NCI-H226 (cell line): ENCODE results near the gene KLF11.

Experiments used
- DNase-seq: peaks from one replicate; pipeline ENCODE4 v3.0.0-alpha.2; 2015

KLF11 gene

GRCh38 chr2:10045561-10046355, 2.4 kb downstream of the KLF11 start:
- DNase-seq, result no peak

DNA sequence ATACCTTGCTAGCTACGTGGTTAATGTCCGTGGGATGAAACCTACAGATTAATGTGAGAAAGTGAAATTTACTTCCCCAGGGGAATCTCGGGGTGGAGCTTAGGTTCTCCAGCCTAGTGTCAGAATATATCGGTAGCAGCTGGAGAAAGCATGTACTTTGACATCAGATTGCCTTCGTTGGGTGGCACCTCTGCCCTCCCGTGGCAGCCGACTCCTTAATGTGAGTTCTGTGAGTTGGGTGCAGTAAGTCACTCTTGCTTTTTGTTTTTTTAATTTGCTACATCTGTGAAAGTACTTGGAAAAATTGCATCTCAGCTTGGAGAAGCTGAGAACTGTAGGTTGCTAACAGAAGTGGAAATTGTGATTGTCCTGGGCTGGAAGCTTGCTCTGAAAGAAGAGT, 3.6 kb downstream of the KLF11 start:
- no peak for DNase-seq

- no peak for DNase-seq
Observed at GRCh38 chr2:10047616-10048500, 4.5 kb downstream of the KLF11 start.

- DNase-seq, result no peak
Observed at GRCh38 chr2:10048501-10049171, 5.3 kb downstream of the KLF11 start.

DNA sequence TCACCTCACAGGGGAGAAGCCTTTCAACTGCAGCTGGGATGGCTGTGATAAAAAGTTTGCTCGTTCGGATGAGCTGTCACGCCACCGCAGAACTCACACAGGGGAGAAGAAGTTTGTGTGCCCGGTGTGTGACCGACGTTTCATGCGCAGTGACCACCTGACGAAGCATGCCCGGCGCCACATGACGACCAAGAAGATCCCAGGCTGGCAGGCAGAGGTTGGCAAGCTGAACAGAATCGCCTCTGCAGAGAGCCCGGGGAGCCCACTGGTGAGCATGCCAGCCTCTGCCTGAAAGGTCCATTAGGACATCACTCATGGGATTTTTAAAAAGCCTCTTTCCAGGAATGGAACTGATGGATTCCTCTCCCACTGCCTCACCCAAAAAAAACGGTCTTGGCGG, 8.9 kb downstream of the KLF11 start:
- DNase-seq, result no peak

DNA sequence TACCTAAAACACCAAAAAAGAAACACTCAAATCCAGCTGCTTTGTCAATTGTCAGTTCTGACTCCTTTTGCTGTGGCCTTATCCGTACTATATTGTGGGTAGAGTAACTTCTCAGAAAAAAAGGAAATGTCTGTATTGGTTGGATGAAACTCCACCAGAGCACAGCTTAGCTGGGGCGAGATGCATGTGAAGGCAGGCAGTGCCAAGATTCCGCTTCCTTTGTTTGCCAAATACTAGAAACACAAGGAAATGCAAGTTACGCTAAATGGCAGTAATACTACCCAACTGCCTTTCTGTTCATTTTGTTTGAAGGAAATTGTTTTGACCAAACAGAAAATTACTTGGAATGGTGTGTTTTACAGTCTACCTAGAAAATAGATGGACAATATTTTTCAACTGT, 10.0 kb downstream of the KLF11 start:
- DNase-seq, result no peak

GRCh38 chr2:10054424-10054823, 11.1 kb downstream of the KLF11 start:
- no peak for DNase-seq

DNA sequence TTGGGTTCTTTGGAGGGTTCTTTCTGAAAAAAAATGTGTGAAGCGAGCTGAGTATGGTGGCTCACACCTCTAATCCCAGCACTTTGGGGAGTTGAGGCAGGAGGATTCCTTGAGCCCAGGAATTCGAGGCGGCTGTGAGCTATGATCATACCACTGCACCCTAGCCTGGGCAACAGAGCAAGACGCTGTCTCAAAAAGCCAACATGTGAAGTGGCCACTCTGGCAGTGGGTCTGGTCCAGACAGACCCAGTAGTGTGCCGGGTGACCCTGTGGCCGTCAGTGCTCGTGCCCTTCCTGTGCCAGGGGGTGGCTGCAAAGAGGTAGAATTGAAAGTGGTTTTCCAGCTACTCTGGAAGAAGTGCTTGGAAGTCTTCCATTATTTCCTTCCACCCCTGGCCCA, 11.6 kb downstream of the KLF11 start:
- no peak for DNase-seq

DNA sequence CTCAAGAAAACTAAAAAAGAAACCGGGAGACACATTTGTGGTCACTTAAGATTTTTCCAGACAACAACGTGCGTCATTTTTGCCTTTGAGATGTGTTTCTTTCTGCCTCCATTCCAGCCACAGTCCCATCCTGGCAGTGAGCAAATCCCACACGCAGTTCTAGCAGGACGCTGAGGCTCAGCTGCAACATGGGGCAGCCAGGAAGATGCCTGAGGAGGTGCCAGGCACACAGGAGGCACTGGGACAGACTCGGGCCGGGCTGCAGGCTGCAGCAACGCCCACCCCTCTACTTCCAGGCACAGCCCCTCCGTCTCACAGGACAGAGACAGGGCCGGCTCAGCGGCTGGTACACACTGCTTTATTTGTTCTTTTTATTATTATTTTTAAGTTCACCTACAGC, 13.1 kb downstream of the KLF11 start:
- no peak for DNase-seq

- DNase-seq, result peak; percentile 93
Observed at GRCh38 chr2:10057231-10058107, 14.1 kb downstream of the KLF11 start.

DNA sequence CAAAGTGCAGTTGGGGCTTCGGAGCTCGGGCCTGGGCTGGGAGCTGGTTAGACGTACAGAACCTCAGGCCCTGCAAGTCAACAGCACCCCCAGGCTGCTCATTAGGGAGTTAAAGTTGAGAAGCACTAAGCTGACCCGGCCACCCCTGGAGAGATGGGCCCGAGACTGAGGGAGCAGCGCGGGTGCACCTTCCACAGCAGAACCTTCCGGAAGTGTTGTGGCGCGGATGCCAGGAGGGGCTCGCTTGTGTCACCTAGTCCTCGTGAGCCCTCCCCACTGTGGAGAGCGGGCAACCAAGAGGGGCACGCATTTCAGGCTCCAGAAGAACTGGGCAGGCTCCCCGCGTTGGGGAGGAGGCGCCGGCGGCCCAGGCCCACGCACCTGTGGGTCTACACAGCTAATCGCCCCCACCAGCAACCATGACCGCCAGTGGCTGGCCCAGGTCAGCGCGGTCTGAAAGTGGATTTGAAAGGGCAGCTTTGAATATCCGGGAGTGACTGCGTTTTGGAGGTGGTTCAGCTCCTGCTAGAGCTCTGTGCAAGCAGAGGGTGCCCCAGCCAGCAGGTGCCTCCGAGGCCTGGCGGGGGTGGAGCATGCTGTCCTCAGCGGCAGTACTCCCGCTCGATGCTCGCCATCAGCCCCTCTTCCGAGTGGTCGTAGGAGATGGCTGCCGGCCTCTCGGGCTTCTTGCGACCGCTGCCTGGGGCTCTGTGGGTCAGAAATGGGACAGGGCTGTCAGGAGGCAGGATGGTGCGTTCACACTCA, 15.1 kb downstream of the KLF11 start:
- no peak for DNase-seq

- DNase-seq, result no peak
Observed at GRCh38 chr2:10059016-10059351, 15.6 kb downstream of the KLF11 start.

- DNase-seq, result no peak
Observed at GRCh38 chr2:10059552-10060335, 16.4 kb downstream of the KLF11 start.

- no peak for DNase-seq
Observed at GRCh38 chr2:10061221-10061925, 18.0 kb downstream of the KLF11 start.

GRCh38 chr2:10062931-10063365, 19.6 kb downstream of the KLF11 start:
- no peak for DNase-seq

GRCh38 chr2:10063566-10063965, 20.2 kb downstream of the KLF11 start:
- DNase-seq, result no peak

GRCh38 chr2:10064932-10065772, 21.8 kb downstream of the KLF11 start:
- no peak for DNase-seq

- no peak for DNase-seq
Observed at GRCh38 chr2:10065773-10066055, 22.4 kb downstream of the KLF11 start.

DNA sequence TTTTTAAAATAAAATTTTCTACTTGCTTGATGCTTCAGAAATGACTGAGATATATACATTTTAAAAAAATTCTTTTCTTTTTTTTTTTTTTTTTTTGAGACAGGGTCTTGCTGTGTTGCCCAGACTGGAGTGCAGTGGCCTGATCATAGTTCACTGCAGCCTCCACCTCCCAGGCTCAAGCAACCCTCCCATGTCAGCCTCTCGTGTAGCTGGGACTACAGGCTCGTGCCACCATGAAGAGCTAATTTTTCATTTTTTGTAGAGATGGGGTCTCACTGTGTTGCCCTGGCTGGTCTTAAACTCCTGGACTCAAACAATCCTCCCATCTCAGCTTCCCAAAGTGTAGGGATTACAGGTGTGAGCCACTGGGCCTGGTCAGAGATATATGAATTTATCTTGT, 24.0 kb downstream of the KLF11 start:
- no peak for DNase-seq

- DNase-seq, result no peak
Observed at GRCh38 chr2:10067881-10068280, 24.5 kb downstream of the KLF11 start.
